GM10248 (cell line): ENCODE measurements around the gene ADORA1.

ENCODE experiments used
- CTCF ChIA-PET: fragments of 300-600 bp; sonication (Branson Sonifier 250); formaldehyde crosslinking; extraction: SDS; loops from one replicate; lab custom pipeline; 2021; ENCODE audit warnings: antibody characterized with exemption; lab: Yijun Ruan, JAX
- POLR2A ChIA-PET: fragments of 350-650 bp; sonication (Branson Sonifier 250); formaldehyde crosslinking; extraction: SDS; loops from one replicate; lab custom pipeline; 2020; ENCODE audit warnings: antibody characterized with exemption; lab: Yijun Ruan, JAX
- DNase-seq: peaks from one replicate; pipeline ENCODE4 v3.0.0; 2012; ENCODE audit errors: extremely low spot score
- CTCF ChIP-seq: IDR thresholded peaks from 2 replicates; pipeline ENCODE4 v1.5.1; 2012; ENCODE audit warnings: mild to moderate bottlenecking, low read depth; ENCODE audit errors: extremely low read depth, missing control alignments, control extremely low read depth

Gene ADORA1

GRCh38 chr1:203126151-203126865 lies 1.2 kb upstream of the ADORA1 start:
- TF ChIP-seq CTCF = no peak
- POLR2A ChIA-PET = no interaction called here
- CTCF ChIA-PET = interaction anchor here (1.1 to 1.9 kb wide), 5 partner anchors 15 to 141 kb away, joined by 3 to 7 read pairs (median 3); no protein-coding TSS in a partner anchor
- no peak for DNase-seq

- no peak for TF ChIP-seq CTCF
- DNase-seq = no peak
- ChIA-PET POLR2A (no interaction called here), CTCF (interaction anchor here (1.3 to 1.7 kb wide), 3 partner anchors 24 to 140 kb away, joined by 3 to 6 read pairs (median 3); no protein-coding TSS in a partner anchor)
Measured at GRCh38 chr1:203126866-203127665, 460 bp upstream of the ADORA1 start.

GRCh38 chr1:203128431-203128715 lies 847 bp downstream of the ADORA1 start:
- ChIA-PET CTCF (interaction anchor here (1.2 to 1.9 kb wide), 3 partner anchors 10 to 88 kb away, joined by 3 to 8 read pairs (median 6); no protein-coding TSS in a partner anchor), POLR2A (no interaction called here)
- TF ChIP-seq CTCF = no peak
- DNase-seq = no peak

GRCh38 chr1:203128716-203129500 lies 1.4 kb downstream of the ADORA1 start:
- no peak for TF ChIP-seq CTCF
- POLR2A ChIA-PET = no interaction called here
- DNase-seq = no peak
- CTCF ChIA-PET = interaction anchor here (1.2 to 1.9 kb wide), 3 partner anchors 11 to 89 kb away, joined by 3 to 8 read pairs (median 6); no protein-coding TSS in a partner anchor

- TF ChIP-seq CTCF = no peak
- POLR2A ChIA-PET = no interaction called here
- DNase-seq = no peak
- CTCF ChIA-PET = interaction anchor here (0.7 to 1.9 kb wide), 5 partner anchors 11 to 89 kb away, joined by 3 to 8 read pairs (median 4); no protein-coding TSS in a partner anchor
Measured at GRCh38 chr1:203129501-203130231, 2.1 kb downstream of the ADORA1 start.
